ENCODE data around the gene PANX2.
"Not testable (repeated sequence)": the region's sequence is repeated elsewhere in the genome, so short reads cannot be mapped to it uniquely, and the experiment has no call there.

Gene PANX2
- total RNA-seq = 0.12 to 0.83 reads per million in 2 experiments

GRCh38 chr22:50170453-50171318, at the start of gene PANX2:
Gene PANX2, plus strand, starts transcription at chr22:50170731. Its CDS starts 0 bp downstream, at chr22:50170731.
- no peak for DNase-seq (ENCODE audit: low read depth)

GRCh38 chr22:50121202-50121740, 49.3 kb upstream of the PANX2 start:
- DNase-seq (ENCODE audit: low read depth) = no peak

GRCh38 chr22:50123119-50123518, 47.4 kb upstream of the PANX2 start:
- no peak for DNase-seq (ENCODE audit: low read depth)

- DNase-seq (ENCODE audit: low read depth) = no peak
Observed at GRCh38 chr22:50125029-50125428, 45.5 kb upstream of the PANX2 start.

- no peak for DNase-seq (ENCODE audit: low read depth)
Observed at GRCh38 chr22:50129121-50129736, 41.3 kb upstream of the PANX2 start.

- no peak for DNase-seq (ENCODE audit: low read depth)
Observed at GRCh38 chr22:50131894-50132293, 38.6 kb upstream of the PANX2 start.

GRCh38 chr22:50134481-50134880, 36.0 kb upstream of the PANX2 start:
- no peak for DNase-seq (ENCODE audit: low read depth)

- DNase-seq (ENCODE audit: low read depth) = no peak
Observed at GRCh38 chr22:50136581-50137015, 33.9 kb upstream of the PANX2 start.

GRCh38 chr22:50137277-50137676, 33.3 kb upstream of the PANX2 start:
- DNase-seq (ENCODE audit: low read depth) = not testable (repeated sequence)

- DNase-seq (ENCODE audit: low read depth) = no peak
Observed at GRCh38 chr22:50138041-50138440, 32.5 kb upstream of the PANX2 start.

- no peak for DNase-seq (ENCODE audit: low read depth)
Observed at GRCh38 chr22:50138988-50139387, 31.5 kb upstream of the PANX2 start.

- no peak for DNase-seq (ENCODE audit: low read depth)
Observed at GRCh38 chr22:50139843-50140415, 30.6 kb upstream of the PANX2 start.

GRCh38 chr22:50140615-50141014, 29.9 kb upstream of the PANX2 start:
- no peak for DNase-seq (ENCODE audit: low read depth)

GRCh38 chr22:50141462-50141861, 29.1 kb upstream of the PANX2 start:
- DNase-seq (ENCODE audit: low read depth) = no peak

- DNase-seq (ENCODE audit: low read depth) = no peak
Observed at GRCh38 chr22:50141891-50142363, 28.6 kb upstream of the PANX2 start.

GRCh38 chr22:50143096-50143495, 27.4 kb upstream of the PANX2 start:
- DNase-seq (ENCODE audit: low read depth) = no peak

- no peak for DNase-seq (ENCODE audit: low read depth)
Observed at GRCh38 chr22:50144005-50144614, 26.4 kb upstream of the PANX2 start.

GRCh38 chr22:50145721-50146438, 24.7 kb upstream of the PANX2 start:
- no peak for DNase-seq (ENCODE audit: low read depth)

GRCh38 chr22:50146439-50147238, 23.9 kb upstream of the PANX2 start:
- DNase-seq (ENCODE audit: low read depth) = no peak
